CD4-positive, alpha-beta T cell treated with Interleukin-6 for 4 hours (primary cell): ENCODE measurements around the gene RAC2.

Source experiments
- DNase-seq: peaks from one replicate; pipeline ENCODE4 v3.0.0-alpha.2; 2020; ENCODE audit warnings: mixed read lengths

The RAC2 gene

DNA sequence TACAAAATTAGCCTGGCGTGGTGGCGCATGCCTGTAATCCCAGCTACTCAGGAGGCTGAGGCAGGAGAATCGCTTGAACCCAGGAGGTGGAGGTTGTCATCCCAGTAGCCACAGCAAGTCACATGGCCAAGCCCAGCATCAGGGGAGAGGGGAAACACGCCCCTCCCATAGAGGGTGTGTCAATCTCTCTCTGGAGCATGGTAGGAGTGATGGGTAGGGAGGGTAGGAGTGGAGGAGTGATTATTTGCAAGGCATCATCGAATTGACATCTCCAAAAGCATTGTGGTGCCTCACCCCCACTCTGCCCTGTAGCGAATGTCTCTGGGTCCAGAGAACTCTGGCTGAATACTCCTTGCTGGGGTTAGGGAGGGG, 25.7 kb downstream of the RAC2 start:
- DNase-seq, result peak; percentile 58

DNA sequence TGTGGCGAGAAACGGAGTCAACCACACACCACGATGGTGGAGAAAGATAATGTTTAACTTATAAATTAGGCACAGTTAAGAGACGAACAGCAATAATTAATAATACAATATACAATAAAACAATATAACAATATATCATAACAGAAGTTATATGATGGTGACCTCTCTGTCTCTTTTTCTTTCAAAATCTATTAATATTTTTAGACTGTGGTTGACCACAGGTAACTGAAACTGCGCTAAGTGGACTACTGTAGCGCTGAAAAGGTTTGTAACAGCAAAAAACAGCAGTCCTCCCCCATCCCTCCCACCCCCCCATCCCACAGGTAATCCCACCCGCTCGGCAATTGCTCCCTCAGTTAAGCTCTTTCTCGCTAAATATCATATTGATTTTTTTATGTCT, 28.2 kb downstream of the RAC2 start:
- DNase-seq, result no peak

DNA sequence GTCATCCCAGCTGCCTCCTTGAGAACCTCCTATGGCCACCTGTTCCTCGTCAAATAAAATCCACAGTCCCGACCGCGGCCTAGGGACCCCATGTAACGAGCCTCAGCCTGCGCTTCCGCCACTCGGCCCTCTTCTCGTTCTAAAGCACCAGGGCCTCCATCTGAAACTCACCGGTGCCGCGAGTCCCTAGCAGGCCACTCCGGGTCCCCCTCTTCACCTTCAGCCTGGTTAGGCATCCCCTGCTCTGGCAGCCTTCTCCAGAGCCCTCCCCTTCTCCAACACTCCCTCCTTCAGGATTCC, 29.4 kb downstream of the RAC2 start:
- no peak for DNase-seq

DNA sequence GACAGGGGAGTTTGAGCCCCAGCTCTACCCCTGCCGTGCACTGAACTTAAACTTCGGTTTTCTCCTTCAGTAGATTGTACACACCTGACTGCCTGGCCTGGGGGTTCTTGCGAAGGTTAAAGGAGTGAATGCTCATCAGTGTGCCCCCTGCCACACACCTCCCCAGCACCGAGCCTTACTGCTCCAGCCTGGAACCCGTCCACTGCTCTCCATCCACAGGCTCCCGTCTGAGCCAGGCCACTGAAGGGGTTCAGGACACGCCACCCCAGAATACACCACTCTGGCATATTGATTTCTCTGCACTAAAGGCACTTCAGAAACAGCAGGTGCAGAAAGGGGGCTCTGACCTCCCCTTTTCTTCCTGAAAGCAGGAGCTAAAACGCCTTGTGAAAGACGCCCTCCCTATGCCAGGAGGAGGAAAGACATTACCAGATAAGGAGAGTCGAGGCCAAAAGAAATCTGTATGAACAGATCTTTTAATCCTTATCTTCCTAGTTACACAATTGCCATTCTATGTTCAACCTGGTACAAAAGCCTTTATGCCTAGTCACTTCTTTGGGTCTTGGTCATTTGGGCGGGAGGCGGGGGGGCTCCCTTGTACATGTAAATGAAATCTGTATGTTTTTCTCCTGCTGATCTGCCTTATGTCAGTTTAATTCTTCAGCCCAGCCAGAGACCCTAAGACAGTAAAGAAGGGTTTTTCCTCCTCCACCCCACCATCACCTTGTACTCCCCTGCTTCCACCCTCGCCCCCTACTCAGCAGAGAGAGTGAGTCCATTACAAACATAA, 29.9 kb downstream of the RAC2 start:
- DNase-seq, result no peak

DNA sequence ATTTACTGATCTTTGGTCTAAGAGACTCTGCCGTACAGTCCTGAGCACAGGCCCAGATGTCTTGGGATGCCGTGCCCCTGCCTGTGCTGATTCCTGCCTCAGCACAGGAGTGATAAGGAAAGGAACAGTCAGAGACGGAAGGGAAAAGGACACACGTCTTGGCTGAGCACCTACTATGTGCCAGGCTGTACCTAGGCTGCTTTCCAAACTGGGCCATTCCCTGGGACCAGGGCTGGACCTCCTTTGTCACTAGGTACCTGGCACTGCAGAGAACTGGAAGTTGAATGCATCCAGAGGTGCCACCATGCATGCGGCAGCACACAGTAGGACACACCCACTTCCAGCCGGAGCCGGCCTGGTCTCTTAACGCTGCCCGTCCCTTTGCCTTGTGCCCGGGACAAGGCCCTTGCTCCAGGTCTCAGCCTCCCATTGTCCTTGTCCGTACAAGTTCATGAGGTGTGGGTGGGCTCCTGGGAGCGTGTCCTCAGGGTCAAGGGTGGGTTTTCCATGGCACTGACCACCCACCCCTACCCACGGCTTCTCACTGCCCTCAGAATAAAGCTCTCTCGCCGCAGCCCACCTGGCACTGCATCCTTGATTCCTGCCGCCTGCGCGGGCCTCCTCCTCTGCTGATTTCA, 30.7 kb downstream of the RAC2 start:
- DNase-seq, result no peak

DNA sequence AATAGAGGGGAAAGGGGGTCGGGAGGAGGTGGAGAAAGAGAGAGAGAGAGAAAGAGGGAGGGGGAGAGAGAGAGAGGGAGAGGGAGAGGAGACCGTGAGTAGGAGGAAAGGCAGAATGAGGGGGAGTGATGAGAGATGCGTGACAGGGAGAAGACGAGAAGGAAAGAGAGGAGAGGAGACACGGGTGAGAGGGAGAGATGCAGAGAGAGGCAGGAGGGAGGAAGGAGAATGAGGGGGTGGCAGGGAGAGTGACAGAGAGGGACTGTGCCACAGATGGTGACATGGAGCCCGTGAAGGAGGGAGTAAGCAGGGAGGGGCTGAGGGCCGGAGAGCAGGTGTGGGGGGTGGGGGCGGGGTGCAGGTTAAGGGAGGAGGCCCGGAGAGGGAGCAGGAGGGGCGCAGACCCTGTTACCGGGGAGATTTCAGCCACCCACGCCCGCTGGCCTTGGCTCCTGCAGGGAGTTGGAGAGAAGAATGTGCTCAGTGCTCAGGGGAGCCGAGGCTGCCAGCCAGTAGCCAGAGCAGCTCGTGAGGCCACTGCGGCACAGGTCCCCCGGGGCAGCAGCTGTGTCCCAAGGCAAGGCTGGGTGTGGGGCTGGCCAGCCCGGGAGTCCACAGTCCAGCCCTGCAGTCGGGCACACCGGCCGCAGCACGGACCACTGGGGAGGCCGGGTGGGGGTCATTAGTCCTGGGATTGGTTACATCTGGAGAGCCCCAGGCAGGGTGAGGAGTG, 31.7 kb downstream of the RAC2 start, which contains the start of gene SSTR3:
SSTR3 (minus strand) TSS at position 304 of the 733 bp plus-strand sequence. CDS start 4,674 bp downstream, outside the sequence.
- no peak for DNase-seq

DNA sequence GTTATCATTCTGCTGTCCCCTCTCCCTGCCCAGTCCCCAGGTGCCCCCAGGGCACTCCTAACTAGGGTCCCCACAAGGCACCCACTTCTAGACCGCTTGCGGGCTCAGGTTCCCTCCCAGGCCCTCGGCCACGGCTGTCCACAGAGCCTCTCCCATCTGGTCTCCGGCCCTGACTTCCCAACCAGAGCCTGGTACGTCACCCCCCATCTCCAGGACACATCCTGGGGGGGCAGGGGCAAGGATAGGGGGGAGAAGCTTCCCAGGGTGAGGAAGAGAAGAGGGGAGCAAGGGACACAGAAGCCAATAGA, 32.2 kb downstream of the RAC2 start:
- DNase-seq, result no peak

DNA sequence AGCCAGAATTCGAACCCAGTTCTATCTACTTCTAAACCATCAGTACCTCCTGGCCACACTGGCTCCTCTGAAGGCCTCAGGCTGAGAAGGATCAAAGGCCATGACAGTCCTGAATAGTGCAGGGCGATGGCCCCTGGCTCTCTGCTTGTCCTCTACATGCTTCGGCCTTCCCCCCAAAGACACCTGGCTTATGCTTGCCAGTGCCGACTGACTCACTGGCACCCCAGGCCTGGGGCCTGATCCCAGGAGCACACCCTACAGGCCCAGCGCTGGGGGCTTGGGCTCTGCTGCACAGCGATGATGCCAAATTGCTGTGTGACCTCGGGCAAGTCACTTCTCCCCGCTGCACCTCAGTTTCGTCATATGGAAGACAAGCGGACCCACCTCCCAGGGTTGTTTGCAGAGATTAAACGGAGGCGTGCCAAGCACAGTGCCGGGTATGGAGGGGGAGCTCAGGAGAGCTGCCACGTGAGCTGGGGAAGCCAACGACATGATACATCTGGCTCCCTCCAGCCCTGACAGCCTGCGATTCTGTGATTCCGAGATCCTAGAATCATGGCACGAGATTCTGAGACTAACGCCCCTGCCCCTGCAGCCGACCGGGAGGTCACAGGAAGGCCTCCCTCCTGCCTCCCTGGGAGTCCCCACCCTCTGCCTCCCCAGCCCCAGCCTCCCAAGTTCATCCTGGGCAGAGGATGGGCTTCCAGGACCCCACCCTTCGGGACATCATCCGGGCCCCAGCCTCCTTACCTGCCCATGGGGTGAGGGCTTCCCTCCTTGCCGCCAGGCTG, 32.8 kb downstream of the RAC2 start:
- DNase-seq, result no peak

DNA sequence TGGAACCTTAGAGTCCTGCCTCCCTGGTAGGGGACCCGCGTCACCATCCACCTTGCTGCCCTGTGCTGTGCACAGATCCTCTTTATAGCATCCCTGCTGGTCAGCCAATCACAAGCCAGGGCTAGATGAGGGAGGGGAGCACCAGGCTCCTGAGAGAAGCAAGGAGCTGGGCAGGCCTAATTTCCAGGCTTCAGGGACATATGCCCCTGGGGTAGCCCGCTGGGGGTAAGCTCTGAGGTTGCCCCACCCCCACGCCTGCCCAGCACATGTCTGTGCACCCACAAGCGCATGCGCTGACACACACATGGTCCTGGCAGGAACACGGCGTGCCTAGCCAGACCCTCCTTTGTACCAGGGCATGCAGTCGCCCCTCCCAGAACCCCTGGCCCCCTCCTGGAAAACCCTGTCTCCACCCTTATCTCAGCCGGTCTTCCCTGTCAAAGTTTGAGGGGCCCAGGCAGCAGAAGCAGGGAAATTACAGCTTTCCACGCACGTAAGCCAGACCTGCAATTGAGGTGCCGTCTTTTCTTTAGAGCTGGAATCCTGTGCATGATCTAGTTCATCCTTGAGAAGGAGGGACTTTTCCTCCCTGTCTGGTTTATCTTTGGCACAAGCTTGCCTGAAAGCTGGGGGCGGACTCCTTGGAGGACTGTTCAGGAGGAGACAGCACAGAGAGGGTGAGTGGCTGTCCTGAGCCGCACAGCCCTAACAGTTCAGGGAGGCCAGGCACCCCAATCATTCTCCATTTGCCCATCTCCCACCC, 33.8 kb downstream of the RAC2 start:
- DNase-seq, result no peak

DNA sequence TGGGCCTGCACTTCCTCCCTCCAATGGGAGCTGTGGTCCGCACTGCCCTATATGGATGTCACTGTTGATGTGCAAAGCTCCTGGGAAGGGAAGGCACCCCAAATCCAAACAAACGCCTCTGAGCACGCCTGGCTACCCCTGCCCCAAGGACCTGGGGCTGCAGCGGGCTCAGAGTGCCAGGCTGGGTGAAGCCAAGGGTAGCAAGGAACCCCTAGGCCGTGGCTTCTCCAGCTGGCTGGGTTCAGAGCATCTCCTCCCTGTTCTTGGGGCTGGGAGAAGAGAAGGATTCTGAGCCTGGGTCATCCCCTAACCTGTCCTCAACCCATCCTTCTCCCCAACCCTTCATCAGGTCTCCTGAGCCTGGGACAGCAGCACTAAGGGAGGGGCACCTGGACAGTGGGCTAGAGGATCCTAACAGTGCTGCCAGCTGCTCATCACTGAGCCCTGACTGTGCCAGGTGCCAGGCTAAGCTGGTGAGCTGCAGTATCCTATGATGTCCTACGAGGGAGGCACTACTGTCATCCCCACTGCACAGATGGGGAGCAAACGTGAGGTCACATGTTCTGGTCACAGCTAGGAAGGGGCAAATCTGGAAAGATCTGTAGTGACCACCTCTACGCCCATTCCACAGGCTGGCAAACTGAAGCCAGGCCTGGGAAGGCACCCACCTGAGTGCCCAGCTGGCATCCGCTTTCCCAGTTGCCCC, 34.8 kb downstream of the RAC2 start:
- no peak for DNase-seq

DNA sequence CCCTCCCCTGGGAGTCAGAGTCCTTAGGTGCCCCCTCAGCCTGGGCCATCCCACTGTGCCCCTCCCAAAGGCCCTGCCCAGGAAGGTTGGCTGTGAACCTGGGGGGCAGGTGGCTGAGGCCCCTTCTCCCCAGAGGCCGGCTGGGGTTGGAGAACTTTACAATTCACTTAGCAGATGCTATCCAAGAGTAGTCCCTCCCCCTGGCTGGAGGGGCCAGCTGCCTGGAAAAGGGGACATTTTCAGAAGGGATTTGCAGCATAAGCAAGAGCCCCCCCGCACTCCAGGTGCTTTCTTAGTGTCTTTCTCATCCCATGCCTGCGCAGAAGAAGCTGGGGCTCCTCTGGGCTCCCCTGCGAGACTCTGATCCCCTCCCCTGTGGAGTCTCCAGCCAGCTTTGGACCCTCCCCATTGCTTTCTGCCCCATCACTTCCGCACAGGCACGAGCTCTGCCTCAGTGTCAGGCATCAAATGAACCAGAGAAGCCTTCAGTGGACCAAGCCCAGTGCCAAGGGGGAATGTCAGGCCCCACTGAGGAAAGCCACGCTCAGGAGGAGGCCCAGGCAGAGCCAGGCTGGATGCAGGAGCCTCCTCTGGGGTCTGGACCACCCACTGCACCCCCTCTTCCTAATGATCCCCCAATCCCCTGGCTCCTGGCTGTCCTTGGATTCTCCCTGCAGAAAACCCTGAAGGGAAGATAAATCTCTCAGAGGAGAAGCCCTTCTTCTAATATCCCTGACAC, 35.5 kb downstream of the RAC2 start:
- DNase-seq, result peak; percentile 14

DNA sequence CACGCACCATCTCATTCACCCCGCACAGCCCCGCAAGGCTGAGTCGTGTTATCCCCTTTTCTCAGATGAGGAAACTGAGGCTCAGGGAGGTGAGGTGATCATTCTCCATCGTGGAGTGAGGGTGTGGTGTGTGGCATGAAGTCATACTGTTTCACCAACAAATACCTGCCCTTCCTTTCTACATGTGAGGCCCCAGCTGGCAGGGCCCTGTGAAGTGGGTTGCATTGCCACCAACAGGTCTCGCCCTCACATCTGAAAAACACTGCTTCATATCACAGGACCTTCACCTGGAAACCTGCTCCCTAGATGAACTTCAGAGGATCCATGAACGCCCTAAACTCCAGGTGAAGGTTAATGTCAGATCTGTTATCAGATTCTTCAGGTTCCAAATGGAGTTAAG, 36.1 kb downstream of the RAC2 start:
- peak; percentile 70 for DNase-seq

DNA sequence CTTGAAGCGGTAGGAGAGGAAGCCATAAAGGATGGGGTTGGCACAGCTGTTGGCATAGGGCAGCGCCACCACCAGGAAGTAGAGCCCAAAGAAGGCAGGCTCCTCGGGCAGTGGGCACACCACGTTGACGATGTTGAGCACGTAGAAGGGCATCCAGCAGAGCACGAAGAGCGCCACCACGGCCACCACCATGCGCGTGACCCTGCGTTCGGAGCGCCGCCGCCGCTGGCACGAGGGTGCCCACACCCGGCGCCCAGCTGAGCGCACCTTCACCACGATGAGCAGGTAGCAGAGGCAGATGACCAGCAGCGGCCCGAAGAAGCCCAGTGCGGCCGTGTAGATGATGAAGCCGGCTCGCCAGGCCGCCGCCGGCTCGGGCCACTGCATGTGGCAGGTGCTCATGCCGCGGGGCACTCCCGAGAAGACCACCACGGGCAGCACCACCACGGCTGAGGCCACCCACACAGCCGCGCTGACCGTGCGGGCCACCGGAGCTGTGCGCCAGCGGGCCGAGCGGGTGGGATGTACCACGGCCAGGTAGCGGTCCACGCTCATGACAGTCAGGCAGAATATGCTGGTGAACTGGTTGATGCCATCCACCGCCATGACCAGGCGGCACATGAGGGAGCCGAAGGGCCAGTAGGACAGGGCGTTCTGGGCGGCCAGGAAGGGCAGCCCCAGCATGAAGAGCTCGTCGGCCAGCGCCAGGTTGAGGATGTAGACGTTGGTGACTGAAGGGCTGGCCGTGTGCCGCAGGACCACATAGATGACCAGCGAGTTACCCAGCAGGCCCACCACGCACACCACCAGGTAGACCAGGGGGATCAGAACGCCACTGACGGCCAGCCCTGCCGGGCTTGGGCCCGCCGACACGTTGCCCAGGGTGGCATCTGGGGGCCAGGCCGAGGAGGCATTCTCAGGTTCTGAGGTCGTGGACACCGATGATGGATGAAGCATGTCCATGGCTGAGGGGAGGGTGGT, 36.9 kb downstream of the RAC2 start:
- peak; percentile 0 for DNase-seq

DNA sequence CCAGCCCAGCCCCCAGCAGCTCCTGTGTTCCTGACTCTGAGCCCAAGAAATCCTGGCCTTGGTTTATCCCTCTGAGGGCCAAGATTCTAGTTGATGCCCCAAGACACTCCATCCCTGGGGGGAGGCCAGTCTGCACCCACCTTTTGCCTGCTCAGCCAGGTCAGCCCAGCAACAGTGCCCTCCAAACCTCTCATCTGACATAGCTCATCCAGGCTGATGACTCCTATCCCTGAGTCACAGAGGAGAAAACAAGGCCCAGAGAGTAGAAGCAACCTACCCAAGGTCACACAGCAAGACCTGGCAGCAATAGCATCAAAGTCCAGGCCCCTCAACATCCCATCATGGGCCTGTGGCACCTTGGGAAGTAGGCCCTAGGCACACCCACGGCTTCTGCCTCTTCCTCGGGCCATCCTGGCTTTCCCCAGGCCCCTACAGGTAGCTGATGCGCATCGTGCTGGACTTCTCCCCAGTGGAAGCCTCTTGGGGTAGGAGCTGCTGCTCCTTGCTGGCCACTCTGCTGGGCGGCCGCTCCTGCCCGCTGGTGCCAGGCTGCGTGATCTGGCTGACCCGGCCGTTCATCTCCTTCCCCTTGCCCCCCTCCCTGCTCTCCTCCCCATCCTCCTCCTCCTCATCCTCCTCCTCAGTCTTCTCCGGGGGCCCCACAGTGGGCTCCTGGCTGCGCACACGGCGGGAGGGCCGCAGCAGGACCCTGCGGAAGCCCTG, 37.8 kb downstream of the RAC2 start:
- DNase-seq, result no peak

DNA sequence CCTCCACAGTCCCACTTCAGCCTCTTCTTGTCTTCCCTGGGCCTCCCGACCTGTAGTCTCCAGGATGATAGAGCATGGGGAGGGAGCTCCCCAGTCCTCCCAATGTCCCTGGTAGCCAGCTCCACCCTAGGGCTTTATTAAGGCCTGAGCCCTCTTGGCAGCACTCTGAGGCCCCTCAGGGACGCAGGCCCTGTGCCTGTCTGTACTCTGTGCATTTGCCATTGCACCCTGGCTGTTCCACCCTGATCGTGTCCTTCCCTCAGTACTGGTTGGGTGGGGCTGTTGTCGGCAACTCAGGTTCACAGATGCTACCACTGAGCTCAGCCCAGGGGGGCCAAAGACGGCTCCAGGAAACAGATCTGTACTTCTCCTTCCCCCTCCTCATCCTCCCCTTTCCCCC, 39.0 kb downstream of the RAC2 start:
- no peak for DNase-seq

DNA sequence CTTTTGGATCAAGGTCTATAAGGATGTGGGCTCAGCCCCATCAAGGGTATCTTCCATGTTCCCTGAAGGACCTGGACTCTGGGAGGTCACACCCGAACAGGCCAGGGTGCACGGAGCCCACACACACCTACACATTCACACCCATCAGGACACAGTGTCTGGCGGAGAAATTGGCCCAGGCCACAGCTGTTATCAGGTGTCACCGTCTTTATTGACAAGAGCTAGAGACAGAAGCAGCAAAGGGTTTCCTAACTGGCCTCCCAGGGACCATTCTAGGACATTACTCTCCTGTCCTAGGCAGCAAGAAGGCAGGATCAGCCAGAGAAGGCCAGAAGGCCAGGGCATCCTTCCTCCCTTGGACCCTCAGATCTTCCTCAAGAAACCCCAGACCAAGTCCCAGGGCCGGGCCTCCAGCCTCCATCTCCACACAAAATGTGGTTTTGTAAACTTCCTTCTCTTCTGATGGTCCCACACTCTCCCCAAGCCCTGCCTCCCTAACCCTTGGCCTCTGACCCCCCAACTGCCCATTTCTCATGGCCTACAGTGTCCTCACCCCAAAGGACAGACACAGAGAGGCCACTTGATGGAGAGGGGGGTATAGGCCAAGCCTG, 39.9 kb downstream of the RAC2 start:
- no peak for DNase-seq

DNA sequence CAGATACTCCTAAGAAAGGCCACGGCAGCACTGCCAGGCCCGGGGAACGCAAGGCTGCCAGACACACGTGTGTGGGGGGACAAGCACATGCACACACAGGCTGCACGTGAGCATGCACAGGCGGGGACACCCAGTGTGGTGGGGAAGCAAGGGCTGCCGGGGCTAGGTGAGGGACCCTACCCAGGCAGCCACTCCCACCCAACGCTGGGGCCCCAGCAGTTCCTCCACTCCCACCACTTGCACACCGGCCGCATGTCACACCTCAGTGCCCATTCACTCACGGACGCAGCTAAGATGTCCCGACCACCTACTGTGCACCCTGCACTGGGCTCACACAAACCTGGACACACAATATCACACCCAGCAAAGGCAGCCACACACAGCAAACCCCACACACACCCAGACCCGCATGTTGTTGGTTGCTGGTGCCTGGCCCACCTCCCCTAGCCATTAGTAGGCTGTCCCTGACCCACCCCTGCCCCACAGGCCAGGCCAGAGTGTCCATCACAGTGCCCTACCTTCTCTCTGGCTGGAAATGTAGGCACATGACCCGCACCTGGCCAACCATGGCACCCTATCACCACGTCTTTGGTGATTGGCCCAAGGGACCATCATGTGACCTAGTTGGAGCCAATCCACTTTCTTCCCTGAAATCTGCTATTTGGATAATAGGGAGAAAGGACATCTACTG, 40.6 kb downstream of the RAC2 start:
- DNase-seq, result no peak

DNA sequence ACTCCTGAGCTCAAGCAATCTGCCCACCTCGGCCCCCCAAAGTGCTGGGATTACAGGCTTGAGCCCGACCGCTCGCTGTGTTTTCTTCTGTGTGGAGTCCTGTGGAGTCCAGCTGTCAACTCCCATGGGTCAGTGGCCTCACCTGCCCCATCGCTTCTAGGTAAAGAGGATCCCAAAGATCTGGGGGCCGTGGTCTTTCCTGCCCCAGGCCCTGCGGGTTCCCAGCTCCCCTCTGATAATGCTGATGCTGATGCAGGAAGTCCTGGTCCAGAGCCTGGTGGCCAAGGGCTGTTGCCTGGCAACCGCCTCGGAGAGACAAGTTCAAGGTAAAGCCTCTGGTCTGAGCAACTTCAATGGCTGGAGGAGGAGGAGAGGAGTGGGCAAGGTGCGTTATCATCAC, 41.4 kb downstream of the RAC2 start:
- DNase-seq, result no peak
